PFSK-1 (cell line): ENCODE results near the gene TNN.

ENCODE experiments used
- POLR2AphosphoS5 ChIP-seq: IDR thresholded peaks from 2 replicates; pipeline ENCODE4 v1.6.1; 2012; ENCODE audit warnings: low read depth, mild to moderate bottlenecking, control low read depth, low read length, moderate library complexity
- REST ChIP-seq, 2 experiments: IDR thresholded peaks; 2 replicates each; pipeline versions ENCODE4 v1.6.1 to v1.8.0; 2011 to 2012; ENCODE audit warnings: low read depth in 2 of 2, low read length in 2 of 2, control low read depth in 1 of 2, inconsistent platforms in 1 of 2, mild to moderate bottlenecking in 1 of 2, moderate library complexity in 1 of 2; ENCODE audit not compliant: insufficient read depth in 1 of 2
- SIN3A ChIP-seq: IDR thresholded peaks from 2 replicates; pipeline ENCODE4 v1.6.1; 2012; ENCODE audit warnings: mild to moderate bottlenecking, low read length, moderate library complexity, borderline replicate concordance; ENCODE audit not compliant: insufficient read depth
- TAF1 ChIP-seq: IDR thresholded peaks from 2 replicates; pipeline ENCODE4 v1.6.1; 2012; ENCODE audit warnings: low read length, control low read depth, borderline replicate concordance; ENCODE audit not compliant: insufficient read depth

- TF ChIP-seq POLR2AphosphoS5 (no peak), TAF1 (no peak), SIN3A (no peak), REST (IDR thresholded peaks at IDR 0.05; ENCODE audit: insufficient read depth in 1 of 2, low read depth in 2 of 2, low read length in 2 of 2) (no peak)
Observed at GRCh38 chr1:175037416-175037815, 30.2 kb upstream of the TNN start.
